ENCODE data around the gene JOSD1. TPM values are rescaled to one million over a fixed set of nuclear protein-coding genes. Genes with fewer than 3 reads are reported as not detected.

Gene JOSD1
- total and polyA plus RNA-seq, 9 donors: 33.6 to 138 (median 48.7) TPM

GRCh38 chr22:38674888-38675287, 25.9 kb downstream of the JOSD1 start:
- no peaks in the 10 kb centered on the region for H3K9me3 ChIP-seq
- DNase-seq: no peak
- no peaks in the 10 kb centered on the region for H3K27me3 ChIP-seq
- 63 to 73% (median 71%) methylated on average over 5 of the region's 5 CpGs for WGBS, 3 donors
- H3K4me3 ChIP-seq: no peak overlapping the region
- intact Hi-C loops (cut with DNase I): no loop called here
- no peaks in the 10 kb centered on the region for H3K4me1 ChIP-seq (ENCODE audit: insufficient read depth)
- H3K27ac ChIP-seq: no peak overlapping the region
- TF ChIP-seq EP300 (IDR thresholded peaks at IDR 0.05): no peak
- TF ChIP-seq CTCF (IDR thresholded peaks at IDR 0.05): no peak
- TF ChIP-seq POLR2A (IDR thresholded peaks at IDR 0.05): no peak
- no peaks in the 10 kb centered on the region for H3K36me3 ChIP-seq

- Histone ChIP-seq H3K4me1 (ENCODE audit: insufficient read depth) (peaks cover 5% of the 10 kb centered on the region), H3K9me3 (no peaks in the 10 kb centered on the region), H3K36me3 (no peaks in the 10 kb centered on the region), H3K4me3 (peak overlapping the region; percentile 91), H3K27ac (peak overlapping the region in 1 of 2 donors; percentile 88), H3K27me3 (no peaks in the 10 kb centered on the region)
- 4 to 6% (median 5%) methylated on average over 16 of the region's 16 CpGs for WGBS, 3 donors
- intact Hi-C loops (cut with DNase I): no loop called here
- DNase-seq: peak in 1 of 5 donors; percentile 38
- TF ChIP-seq CTCF (IDR thresholded peaks at IDR 0.05) (no peak), EP300 (IDR thresholded peaks at IDR 0.05) (no peak), POLR2A (IDR thresholded peaks at IDR 0.05) (no peak)
Measured at GRCh38 chr22:38657045-38657909, 43.5 kb downstream of the JOSD1 start.

GRCh38 chr22:38656256-38657044, 44.3 kb downstream of the JOSD1 start, which contains the start of the genes CBY1 and FAM227A:
TSS of gene CBY1 (plus strand) at chr22:38656638. CDS start at chr22:38668055, 11,417 bp downstream.
TSS of gene FAM227A (minus strand) at chr22:38656392. CDS start at chr22:38650168, 6,224 bp downstream.
- H3K9me3 ChIP-seq: no peaks in the 10 kb centered on the region
- H3K4me3 ChIP-seq: peak within 1 kb of the TSS; percentile 91
- 0 to 1% (median 1%) methylated on average over 66 of the region's 66 CpGs for WGBS, 3 donors
- no peaks in the 10 kb centered on the region for H3K27me3 ChIP-seq
- TF ChIP-seq CTCF (IDR thresholded peaks at IDR 0.05) (peak in 1 of 3 donors; percentile 19), EP300 (IDR thresholded peaks at IDR 0.05) (no peak), POLR2A (IDR thresholded peaks at IDR 0.05) (peak; percentile 49)
- intact Hi-C loops (cut with DNase I): no loop called here
- H3K27ac ChIP-seq: peak within 1 kb of the TSS; percentile 61 to 88
- H3K36me3 ChIP-seq: no peaks in the 10 kb centered on the region
- peak; percentile 85 to 91 (median 89) for DNase-seq
- peaks cover 5% of the 10 kb centered on the region for H3K4me1 ChIP-seq (ENCODE audit: insufficient read depth)

GRCh38 chr22:38655519-38656255, 45.1 kb downstream of the JOSD1 start:
- Histone ChIP-seq H3K27me3 (no peaks in the 10 kb centered on the region), H3K9me3 (no peaks in the 10 kb centered on the region), H3K27ac (peak overlapping the region; percentile 61 to 88), H3K4me1 (ENCODE audit: insufficient read depth) (peaks cover 5% of the 10 kb centered on the region), H3K4me3 (peak overlapping the region; percentile 91), H3K36me3 (no peaks in the 10 kb centered on the region)
- DNase-seq: peak in 1 of 5 donors; percentile 28
- TF ChIP-seq CTCF (IDR thresholded peaks at IDR 0.05) (no peak), POLR2A (IDR thresholded peaks at IDR 0.05) (no peak), EP300 (IDR thresholded peaks at IDR 0.05) (no peak)
- WGBS, 3 donors: 3 to 6% (median 3%) methylated on average over 21 to 22 of the region's 22 CpGs
- intact Hi-C loops (cut with DNase I): no loop called here
